GM12878 (cell line): ENCODE data around the gene SLC25A43.

Experiments used
- POLR2AphosphoS5 ChIP-seq: IDR thresholded peaks from 2 replicates; pipeline ENCODE4 v1.6.1; 2011; ENCODE audit warnings: mild to moderate bottlenecking, low read length, inconsistent platforms
- RAD21 ChIP-seq: IDR thresholded peaks from 2 replicates; pipeline ENCODE4 v1.6.1; 2011; ENCODE audit warnings: mild to moderate bottlenecking, low read depth, low read length, moderate library complexity; ENCODE audit not compliant: insufficient read depth
- SIX5 ChIP-seq: IDR thresholded peaks from 2 replicates; pipeline ENCODE4 v1.6.1; 2011; ENCODE audit warnings: mild to moderate bottlenecking, low read depth, low read length, moderate library complexity; ENCODE audit not compliant: severe bottlenecking
- ZNF274 ChIP-seq: IDR thresholded peaks from one replicate; pipeline ENCODE4 v1.8.0; 2011; ENCODE audit not compliant: insufficient read length, insufficient read depth

GRCh38 chrX:119495734-119496726 is 96.9 kb downstream of the SLC25A43 start:
- TF ChIP-seq POLR2AphosphoS5 (no peak), SIX5 (no peak), RAD21 (no peak), ZNF274 (no peak)
